Right lobe of liver (tissue), 4 donors: Measurements from ENCODE around the gene TMEM256.

Source experiments
- POLR2A ChIP-seq: fragments of 450-650 bp; IDR thresholded peaks from one replicate; pipeline ENCODE4 v1.6.1; 2017; ENCODE audit warnings: antibody characterized with exemption, mild to moderate bottlenecking
- TF ChIP-seq, protein P1 (sequence below), 4 donors: fragments of 200-600 bp in 3 of 4; fragments of 450-650 bp in 1 of 4; IDR thresholded peaks; one replicate each; pipeline versions ENCODE4 v1.5.1 to v1.8.0; 2016 to 2022; ENCODE audit warnings: antibody characterized with exemption in 4 of 4, mild to moderate bottlenecking in 2 of 4
- donor health status: DM: no; HTN: no; CAD: no.
- donor health status: DM: no; HTN: no; CAD: no.
- donor health status: DM: no; HTN: yes; CAD: no.

DNA sequence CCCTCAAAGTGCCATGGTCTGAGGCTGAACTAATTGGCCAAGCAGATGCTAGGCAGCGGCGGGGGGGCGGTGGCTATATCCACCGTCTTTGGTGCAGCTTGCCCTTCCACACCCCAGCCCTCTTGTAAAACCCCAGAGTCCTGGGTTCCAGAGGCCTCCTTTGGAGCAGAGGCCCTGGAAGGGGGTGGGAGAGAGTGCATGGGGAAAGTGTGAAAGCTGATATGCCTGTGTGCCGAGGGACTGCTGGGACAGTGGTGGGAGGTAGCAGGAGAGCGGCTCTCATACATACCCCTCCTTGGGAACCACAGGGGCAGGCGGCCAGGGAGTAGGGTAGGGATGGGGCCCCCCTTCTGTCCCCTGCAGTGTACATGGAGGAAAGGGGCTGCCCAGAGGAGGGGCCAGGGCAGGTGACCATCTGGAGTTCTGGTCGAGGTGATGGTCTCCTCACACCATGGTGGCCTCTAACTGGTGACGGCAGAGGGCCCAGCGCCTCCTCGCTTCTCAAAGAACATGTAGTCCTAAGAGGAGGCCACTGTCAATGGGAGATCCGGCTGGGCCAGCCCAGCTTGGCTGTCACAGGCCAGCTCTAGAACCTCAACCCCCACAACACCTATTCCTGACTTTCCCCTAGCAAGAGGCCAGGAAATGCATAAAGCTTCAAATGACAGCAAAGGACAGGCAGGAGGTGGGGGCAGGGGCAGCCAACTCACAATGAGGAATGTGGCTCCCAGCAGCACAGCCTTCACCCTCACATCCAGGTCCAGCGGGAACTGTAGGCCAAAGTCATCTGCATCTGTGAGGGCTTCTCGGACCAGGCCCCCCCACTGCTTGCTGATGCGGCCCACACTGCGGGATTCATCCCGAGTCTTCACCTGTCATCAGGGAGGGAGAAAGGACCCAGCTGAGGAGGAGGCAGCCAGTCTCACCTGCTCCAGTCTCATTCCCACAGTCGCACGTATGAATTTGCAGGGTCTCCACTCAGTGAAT lies 13.7 kb downstream of the TMEM256 start:
- TF ChIP-seq, protein P1, sequence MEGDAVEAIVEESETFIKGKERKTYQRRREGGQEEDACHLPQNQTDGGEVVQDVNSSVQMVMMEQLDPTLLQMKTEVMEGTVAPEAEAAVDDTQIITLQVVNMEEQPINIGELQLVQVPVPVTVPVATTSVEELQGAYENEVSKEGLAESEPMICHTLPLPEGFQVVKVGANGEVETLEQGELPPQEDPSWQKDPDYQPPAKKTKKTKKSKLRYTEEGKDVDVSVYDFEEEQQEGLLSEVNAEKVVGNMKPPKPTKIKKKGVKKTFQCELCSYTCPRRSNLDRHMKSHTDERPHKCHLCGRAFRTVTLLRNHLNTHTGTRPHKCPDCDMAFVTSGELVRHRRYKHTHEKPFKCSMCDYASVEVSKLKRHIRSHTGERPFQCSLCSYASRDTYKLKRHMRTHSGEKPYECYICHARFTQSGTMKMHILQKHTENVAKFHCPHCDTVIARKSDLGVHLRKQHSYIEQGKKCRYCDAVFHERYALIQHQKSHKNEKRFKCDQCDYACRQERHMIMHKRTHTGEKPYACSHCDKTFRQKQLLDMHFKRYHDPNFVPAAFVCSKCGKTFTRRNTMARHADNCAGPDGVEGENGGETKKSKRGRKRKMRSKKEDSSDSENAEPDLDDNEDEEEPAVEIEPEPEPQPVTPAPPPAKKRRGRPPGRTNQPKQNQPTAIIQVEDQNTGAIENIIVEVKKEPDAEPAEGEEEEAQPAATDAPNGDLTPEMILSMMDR (IDR thresholded peaks at IDR 0.05), result no peak
- no peak for TF ChIP-seq POLR2A
